VCaP (cell line): Measurements from ENCODE around the gene PREX1.

ENCODE experiments used
- H3K27ac ChIP-seq: fragments of 450-650 bp; 2 replicates; pipeline ENCODE4 v1.5.1; 2017
- TF ChIP-seq, protein P1 (sequence below): fragments of 450-650 bp; conservative IDR thresholded peaks from 2 replicates; pipeline ENCODE4 v1.5.1; 2017; ENCODE audit warnings: mild to moderate bottlenecking, moderate library complexity

Gene PREX1

DNA sequence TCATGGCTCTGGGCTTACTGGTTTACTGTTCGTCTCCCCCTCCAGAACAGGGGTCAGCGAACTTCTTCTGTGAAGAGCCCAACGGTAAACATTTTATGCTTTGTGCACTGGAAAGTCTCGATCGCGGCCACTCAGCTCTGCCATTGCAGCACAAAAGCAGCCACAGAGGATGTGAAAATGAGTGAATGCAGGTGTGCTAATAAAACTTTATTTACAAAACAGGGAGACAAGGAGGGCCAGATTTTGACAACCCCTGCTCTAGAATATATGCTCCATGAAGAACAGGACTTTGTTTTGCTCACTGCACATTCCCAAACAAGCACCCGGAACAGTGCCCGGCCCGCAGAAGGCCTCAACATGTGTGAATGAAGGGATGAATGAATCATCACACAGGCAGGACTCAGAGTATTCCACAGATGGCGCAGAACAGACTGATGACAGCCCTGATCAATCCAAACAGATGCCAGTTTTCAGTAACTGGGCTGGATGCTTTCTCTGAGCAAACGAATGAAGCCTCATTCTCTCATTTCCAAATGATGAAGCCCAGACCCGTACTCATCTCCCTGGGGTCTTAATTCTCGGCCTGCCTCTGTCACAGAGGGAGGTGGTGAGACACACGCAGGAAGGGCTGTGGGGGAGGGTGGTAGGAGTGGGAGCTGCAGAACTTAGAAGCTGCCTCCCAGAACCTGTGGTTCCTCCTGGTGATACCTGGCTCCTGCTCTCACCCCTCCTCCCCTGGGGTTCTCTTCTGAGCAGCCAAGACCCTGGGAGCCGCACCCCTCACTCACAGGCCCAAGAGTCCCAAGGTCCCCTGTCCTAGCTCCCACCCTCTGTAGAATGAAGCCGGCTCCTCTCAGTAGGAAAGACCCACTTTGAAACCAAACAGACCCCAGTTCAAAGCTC lies 196.4 kb downstream of the PREX1 start:
- no peak overlapping the region for H3K27ac ChIP-seq
- TF ChIP-seq, protein P1, sequence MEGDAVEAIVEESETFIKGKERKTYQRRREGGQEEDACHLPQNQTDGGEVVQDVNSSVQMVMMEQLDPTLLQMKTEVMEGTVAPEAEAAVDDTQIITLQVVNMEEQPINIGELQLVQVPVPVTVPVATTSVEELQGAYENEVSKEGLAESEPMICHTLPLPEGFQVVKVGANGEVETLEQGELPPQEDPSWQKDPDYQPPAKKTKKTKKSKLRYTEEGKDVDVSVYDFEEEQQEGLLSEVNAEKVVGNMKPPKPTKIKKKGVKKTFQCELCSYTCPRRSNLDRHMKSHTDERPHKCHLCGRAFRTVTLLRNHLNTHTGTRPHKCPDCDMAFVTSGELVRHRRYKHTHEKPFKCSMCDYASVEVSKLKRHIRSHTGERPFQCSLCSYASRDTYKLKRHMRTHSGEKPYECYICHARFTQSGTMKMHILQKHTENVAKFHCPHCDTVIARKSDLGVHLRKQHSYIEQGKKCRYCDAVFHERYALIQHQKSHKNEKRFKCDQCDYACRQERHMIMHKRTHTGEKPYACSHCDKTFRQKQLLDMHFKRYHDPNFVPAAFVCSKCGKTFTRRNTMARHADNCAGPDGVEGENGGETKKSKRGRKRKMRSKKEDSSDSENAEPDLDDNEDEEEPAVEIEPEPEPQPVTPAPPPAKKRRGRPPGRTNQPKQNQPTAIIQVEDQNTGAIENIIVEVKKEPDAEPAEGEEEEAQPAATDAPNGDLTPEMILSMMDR = no peak

DNA sequence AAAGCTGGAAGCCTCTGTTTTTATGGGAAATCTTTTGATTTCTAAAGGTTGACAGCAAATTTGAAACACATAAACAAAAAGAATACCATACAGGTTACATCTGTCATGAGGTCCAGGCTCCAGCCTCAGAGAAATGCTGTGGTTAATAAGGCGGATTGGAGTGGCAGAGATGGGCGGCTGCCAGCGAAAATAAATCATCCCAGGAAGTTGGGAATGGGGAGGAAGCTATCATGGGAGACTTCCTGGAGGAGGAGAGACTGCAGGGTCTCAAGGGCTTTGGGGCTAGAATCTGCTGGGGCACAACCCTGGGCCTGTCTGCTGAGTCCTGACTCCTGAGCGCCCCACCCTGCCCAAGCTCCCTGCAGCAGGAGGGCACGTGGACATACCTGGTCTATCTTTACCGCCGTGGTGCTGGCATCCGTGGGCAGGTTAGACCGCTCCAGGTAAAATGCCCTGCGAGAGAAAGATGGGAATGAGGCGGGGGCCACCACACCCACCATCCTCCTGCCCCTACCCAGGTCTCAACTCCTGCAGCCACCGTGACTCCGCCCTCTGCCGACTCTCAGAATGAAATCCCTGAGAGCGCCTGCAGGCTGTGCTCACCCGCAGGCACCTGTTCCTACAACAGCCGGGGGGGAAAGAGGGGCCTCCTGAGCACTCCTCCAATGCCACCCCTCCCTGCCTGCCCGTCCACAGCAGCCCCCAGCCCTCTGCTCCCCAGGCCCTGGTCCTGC lies 197.3 kb downstream of the PREX1 start:
- TF ChIP-seq, protein P1 = no peak
- H3K27ac ChIP-seq = no peak overlapping the region

DNA sequence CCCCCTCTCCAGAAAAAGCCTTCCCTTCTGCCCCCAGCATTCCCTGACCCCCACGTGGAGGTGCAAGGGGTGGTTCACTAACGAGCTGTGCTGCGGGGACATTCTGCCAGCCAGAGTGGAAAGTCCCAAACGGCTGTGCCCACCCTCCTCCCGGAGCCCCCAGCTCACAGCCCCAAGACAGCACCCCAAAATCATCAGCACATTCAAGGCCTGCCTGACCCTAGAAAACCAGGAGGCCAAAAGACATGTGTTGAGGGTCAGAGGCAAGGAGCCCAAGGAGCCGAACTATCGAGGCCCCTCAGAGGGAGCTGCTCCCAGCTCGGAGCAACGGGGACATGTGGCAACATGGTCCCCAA lies 197.9 kb downstream of the PREX1 start:
- H3K27ac ChIP-seq = no peak overlapping the region
- TF ChIP-seq, protein P1 = no peak

DNA sequence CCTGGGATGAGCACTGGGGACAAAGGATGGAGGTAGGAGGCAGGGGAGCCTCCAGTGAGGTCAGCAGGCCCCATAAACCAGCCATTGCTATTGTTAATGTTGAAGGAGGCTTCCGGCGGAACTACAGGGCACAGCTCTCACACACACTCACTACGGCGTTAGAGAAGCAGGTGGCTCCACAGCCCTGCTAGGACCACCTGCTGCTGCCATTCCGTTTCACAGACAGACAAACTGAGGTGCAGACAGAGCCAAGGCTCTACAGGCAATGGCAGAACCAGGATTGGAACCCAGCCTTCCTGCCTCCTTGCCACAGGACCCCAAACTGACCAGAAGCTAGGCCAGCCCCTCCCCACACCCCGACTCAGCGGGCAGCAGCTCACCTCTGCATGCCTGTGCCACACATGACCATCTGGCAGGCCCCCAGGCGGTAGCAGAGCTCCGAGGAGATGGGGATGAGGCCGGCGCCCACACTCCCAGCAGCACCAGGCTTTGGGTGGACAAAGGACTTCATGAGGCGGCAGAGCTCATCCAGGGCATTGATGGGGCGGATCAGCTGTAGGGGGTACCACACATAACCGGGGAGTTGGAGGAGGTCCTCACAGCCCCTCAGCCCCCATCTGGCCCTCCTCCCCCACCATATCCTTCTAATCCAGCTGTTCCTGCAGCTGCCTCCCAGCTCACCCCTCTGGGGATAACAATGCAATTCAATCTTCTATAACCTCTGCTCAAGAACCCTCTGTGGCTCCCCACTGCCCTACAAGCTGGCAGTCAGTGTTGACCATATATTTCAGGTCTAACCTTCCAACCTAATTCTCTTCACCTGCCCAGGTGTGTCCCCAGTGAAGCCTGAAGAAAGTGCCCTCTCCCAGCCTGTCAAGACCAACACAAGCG lies 198.5 kb downstream of the PREX1 start:
- TF ChIP-seq, protein P1 = no peak
- H3K27ac ChIP-seq = no peak overlapping the region

DNA sequence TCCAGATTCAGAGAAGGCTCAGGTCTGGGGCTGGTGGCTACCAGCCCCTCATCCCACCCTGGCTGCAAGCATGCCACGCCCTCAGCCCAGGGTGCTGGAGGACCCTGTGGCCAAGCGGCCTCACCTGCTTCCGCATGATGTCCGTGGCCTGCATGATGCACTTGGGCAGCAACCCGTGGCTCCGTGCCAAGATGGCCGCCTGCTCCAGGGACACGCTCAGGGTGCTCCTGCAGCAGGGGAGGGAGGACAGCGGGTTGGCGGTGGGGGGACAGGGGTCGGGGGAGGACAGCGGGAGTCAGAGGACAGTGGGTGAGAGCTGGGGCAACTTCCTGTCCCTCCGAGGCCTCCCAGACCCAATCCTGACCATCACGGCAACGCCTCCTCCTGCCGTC lies 200.1 kb downstream of the PREX1 start:
- H3K27ac ChIP-seq = no peak overlapping the region
- TF ChIP-seq, protein P1 = no peak

DNA sequence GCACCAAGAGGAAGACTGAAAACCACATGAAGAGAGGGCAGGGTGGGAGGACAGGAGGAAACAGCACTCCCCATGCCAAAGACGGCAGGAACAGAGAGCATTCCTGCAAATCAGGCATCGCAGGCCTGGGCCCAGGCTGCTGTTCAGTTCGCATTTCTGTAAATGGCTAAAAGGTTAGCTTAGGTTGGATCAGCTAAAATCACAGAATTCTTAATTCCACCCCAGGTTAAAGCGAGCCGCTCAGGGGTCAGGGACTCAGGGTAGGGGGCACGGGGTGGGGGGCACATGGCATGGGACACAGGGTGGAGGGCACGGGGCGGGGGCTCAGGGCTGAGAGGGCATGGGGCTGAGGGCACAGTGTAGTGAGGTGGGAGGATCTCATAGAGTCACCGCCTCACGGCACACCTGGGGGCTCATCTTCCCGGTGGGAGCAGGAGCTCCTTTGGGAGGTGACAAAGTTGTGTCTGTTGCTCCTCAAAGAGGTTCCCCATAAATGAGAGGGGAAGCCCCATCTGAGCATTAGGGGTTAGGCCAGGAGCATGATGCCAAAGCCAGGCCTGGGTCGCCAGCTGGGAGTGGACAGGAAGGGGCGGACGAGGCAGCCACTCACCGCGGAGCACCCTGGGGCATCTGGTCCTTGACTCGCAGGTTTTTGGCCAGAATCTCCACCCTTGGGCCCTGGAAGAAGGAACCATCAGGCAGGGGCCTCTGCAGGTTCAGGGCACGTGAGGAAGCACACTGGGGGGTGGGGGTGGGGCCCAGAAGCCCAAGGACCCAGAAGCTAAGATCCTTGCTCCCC lies 200.7 kb downstream of the PREX1 start:
- H3K27ac ChIP-seq = no peak overlapping the region
- TF ChIP-seq, protein P1 = no peak
